ENCODE measurements around the gene GFOD1. TPM values are rescaled to one million over a fixed set of nuclear protein-coding genes. Genes with fewer than 3 reads are reported as not detected.

GFOD1 gene
- total RNA-seq, 1 experiment from 2014 or later, result 8.8 TPM

DNA sequence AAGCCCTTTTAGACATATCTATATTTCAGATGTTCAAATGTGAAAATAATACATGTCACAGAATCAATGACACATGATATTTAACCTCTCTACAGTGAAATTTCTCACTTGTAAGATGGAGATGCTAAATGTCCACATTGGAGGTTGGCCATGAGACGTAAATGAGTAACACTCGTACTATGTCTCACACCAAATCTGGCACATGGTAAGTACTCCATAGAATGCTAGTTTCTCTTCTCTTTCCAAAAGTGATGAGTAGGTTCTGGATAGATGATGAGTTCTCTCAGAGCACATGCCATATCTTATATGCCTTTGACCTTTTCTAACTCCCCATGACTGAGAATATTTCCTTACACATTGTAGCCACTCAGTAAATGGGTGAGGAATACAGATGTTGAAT is 17.7 kb downstream of the GFOD1 start:
- peaks cover 24% of the 10 kb centered on the region for H3K4me1 ChIP-seq (ENCODE audit: insufficient read depth, low read length, poor library complexity, severe bottlenecking)
- no peak overlapping the region for H3K27ac ChIP-seq (ENCODE audit: low read depth, low read length, poor library complexity, severe bottlenecking)
- H3K36me3 ChIP-seq (ENCODE audit: insufficient read depth, low read length, poor library complexity, severe bottlenecking), result no peaks in the 10 kb centered on the region
- ChIA-PET POLR2A (ENCODE audit: low non-redundant PET) (no interaction called here), CTCF (no interaction called here)
- no peak overlapping the region for H3K4me3 ChIP-seq (ENCODE audit: low read depth, low read length, poor library complexity, severe bottlenecking)
- DNase-seq (ENCODE audit: low spot score), result no peak
- no peaks in the 10 kb centered on the region for H3K9me3 ChIP-seq (ENCODE audit: low read depth, low read length, poor library complexity, severe bottlenecking)
- no TSS peak for BruUV-seq (replicated peaks)
- intact Hi-C loops (cut with micrococcal nuclease; ENCODE audit: unreplicated experiment), result no loop called here
- H3K27me3 ChIP-seq (replicated peaks; ENCODE audit: insufficient read depth, low read depth, low read length, poor library complexity), result no peaks in the 10 kb centered on the region
- TF ChIP-seq, protein P1, sequence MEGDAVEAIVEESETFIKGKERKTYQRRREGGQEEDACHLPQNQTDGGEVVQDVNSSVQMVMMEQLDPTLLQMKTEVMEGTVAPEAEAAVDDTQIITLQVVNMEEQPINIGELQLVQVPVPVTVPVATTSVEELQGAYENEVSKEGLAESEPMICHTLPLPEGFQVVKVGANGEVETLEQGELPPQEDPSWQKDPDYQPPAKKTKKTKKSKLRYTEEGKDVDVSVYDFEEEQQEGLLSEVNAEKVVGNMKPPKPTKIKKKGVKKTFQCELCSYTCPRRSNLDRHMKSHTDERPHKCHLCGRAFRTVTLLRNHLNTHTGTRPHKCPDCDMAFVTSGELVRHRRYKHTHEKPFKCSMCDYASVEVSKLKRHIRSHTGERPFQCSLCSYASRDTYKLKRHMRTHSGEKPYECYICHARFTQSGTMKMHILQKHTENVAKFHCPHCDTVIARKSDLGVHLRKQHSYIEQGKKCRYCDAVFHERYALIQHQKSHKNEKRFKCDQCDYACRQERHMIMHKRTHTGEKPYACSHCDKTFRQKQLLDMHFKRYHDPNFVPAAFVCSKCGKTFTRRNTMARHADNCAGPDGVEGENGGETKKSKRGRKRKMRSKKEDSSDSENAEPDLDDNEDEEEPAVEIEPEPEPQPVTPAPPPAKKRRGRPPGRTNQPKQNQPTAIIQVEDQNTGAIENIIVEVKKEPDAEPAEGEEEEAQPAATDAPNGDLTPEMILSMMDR (conservative IDR thresholded peaks at IDR 0.05; ENCODE audit: low read depth, low read length), result no peak
- TF ChIP-seq EZH2 (IDR thresholded peaks at IDR 0.05; ENCODE audit: borderline replicate concordance, low read depth, low read length, poor library complexity, severe bottlenecking), result no peak

DNA sequence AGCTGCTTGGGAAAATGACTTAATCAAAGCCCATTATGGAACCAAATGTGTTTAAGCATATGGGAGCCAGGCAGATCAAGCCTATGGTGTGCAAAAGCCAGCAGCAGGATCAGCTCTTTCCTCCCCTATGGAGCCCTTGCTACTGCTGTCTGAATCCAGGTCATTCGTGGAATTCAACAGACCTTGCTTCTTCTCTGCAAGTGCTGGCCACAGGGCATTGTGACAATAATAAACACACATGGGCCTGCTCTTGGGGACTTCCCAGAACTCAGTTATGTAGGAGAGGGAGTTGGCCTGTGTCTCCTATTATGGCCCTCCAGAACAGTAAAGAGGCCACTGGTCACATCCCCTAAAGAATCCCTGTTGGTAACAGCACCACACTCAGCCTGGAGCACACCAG is 18.6 kb downstream of the GFOD1 start:
- ChIA-PET CTCF (no interaction called here), POLR2A (ENCODE audit: low non-redundant PET) (no interaction called here)
- TF ChIP-seq, protein P1 (conservative IDR thresholded peaks at IDR 0.05; ENCODE audit: low read depth, low read length), result no peak
- Histone ChIP-seq H3K27ac (ENCODE audit: low read depth, low read length, poor library complexity, severe bottlenecking) (no peak overlapping the region), H3K4me1 (ENCODE audit: insufficient read depth, low read length, poor library complexity, severe bottlenecking) (peaks cover 24% of the 10 kb centered on the region), H3K9me3 (ENCODE audit: low read depth, low read length, poor library complexity, severe bottlenecking) (no peaks in the 10 kb centered on the region), H3K27me3 (replicated peaks; ENCODE audit: insufficient read depth, low read depth, low read length, poor library complexity) (no peaks in the 10 kb centered on the region), H3K36me3 (ENCODE audit: insufficient read depth, low read length, poor library complexity, severe bottlenecking) (no peaks in the 10 kb centered on the region), H3K4me3 (ENCODE audit: low read depth, low read length, poor library complexity, severe bottlenecking) (no peak overlapping the region)
- BruUV-seq (replicated peaks), result no TSS peak
- intact Hi-C loops (cut with micrococcal nuclease; ENCODE audit: unreplicated experiment), result no loop called here
- DNase-seq (ENCODE audit: low spot score), result no peak

DNA sequence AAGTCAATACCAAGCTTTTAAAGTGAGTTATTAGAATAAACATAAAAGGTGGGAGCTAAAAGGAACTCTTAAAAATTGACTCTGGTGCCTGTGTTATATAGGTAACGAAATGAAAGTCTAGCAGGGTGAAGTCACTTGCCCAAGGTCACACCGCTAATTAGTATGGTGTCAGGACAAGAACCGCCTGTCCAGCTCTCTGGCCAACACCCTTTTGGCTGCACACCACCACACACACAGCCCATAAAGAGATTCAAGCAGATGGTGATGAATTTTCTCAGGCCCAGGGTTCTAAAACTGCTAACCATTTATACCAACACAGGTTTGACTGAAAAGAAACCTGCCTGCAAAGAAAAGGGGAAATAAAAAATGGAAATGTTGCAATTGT is 20.2 kb downstream of the GFOD1 start:
- TF ChIP-seq, protein P1 (conservative IDR thresholded peaks at IDR 0.05; ENCODE audit: low read depth, low read length), result no peak
- no peak for TF ChIP-seq EZH2 (IDR thresholded peaks at IDR 0.05; ENCODE audit: borderline replicate concordance, low read depth, low read length, poor library complexity, severe bottlenecking)
- Histone ChIP-seq H3K27ac (ENCODE audit: low read depth, low read length, poor library complexity, severe bottlenecking) (no peak overlapping the region), H3K4me3 (ENCODE audit: low read depth, low read length, poor library complexity, severe bottlenecking) (no peak overlapping the region), H3K27me3 (replicated peaks; ENCODE audit: insufficient read depth, low read depth, low read length, poor library complexity) (no peaks in the 10 kb centered on the region), H3K36me3 (ENCODE audit: insufficient read depth, low read length, poor library complexity, severe bottlenecking) (no peaks in the 10 kb centered on the region), H3K4me1 (ENCODE audit: insufficient read depth, low read length, poor library complexity, severe bottlenecking) (peaks cover 36% of the 10 kb centered on the region), H3K9me3 (ENCODE audit: low read depth, low read length, poor library complexity, severe bottlenecking) (no peaks in the 10 kb centered on the region)
- DNase-seq (ENCODE audit: low spot score), result no peak
- BruUV-seq (replicated peaks), result no TSS peak
- POLR2A ChIA-PET (ENCODE audit: low non-redundant PET), result no interaction called here
- CTCF ChIA-PET, result no interaction called here
- intact Hi-C loops (cut with micrococcal nuclease; ENCODE audit: unreplicated experiment), result no loop called here
